Adrenal gland (tissue), 12 donors: ENCODE results near the gene LRRK1. TPM values are rescaled to one million over a fixed set of nuclear protein-coding genes. Genes with fewer than 3 reads are reported as not detected.
A peak's percentile ranks its signal among the peaks of the same experiment; 100 is the strongest.

Experiments used
- DNase-seq, 7 donors: peaks; one replicate each; pipeline ENCODE4 v3.0.0-alpha.2; 2019 to 2020
- H3K27ac ChIP-seq, 5 donors: fragments of 200-600 bp; sonication (generic) in 4 of 5; 1 replicate in 3 of 5; 2 replicates in 2 of 5; pipeline versions ENCODE4 v1.5.1 to v1.8.0; 2016 to 2020; ENCODE audit warnings: mild to moderate bottlenecking in 1 of 5
- H3K27me3 ChIP-seq: fragments of 200-600 bp; 2 replicates; pipeline ENCODE4 v1.8.0; 2021
- H3K36me3 ChIP-seq, 2 donors: fragments of 200-600 bp; replicated peaks in 1 of 2; 1 replicate in 1 of 2; 2 replicates in 1 of 2; pipeline versions ENCODE4 v1.5.1 to v1.8.0; 2018 to 2022
- H3K4me1 ChIP-seq, 2 donors: fragments of 200-600 bp; replicated peaks in 1 of 2; 1 replicate in 1 of 2; 2 replicates in 1 of 2; pipeline versions ENCODE4 v1.5.1 to v1.8.0; 2018 to 2021
- H3K4me3 ChIP-seq, 4 donors: fragments of 200-600 bp; sonication (generic) in 3 of 4; one replicate each; pipeline ENCODE4 v1.5.1; 2016 to 2018
- H3K9me3 ChIP-seq, 3 donors: fragments of 200-600 bp; sonication (generic) in 1 of 3; replicated peaks in 1 of 3; 1 replicate in 2 of 3; 2 replicates in 1 of 3; pipeline versions ENCODE4 v1.5.1 to v1.8.0; 2016 to 2021
- CTCF ChIP-seq, 6 experiments: fragments of 450-650 bp in 4 of 6; fragments of 200-600 bp in 2 of 6; sonication (generic) in 1 of 6; IDR thresholded peaks; 1 replicate in 5 of 6; 2 replicates in 1 of 6; pipeline versions ENCODE4 v1.5.1 to v1.8.0; 2016 to 2021; ENCODE audit warnings: antibody characterized with exemption in 6 of 6, mild to moderate bottlenecking in 2 of 6, moderate library complexity in 1 of 6
- POLR2A ChIP-seq, 2 donors: fragments of 450-650 bp; IDR thresholded peaks; one replicate each; pipeline ENCODE4 v1.6.1; 2017; ENCODE audit warnings: antibody characterized with exemption in 2 of 2, mild to moderate bottlenecking in 2 of 2, moderate library complexity in 1 of 2
- WGBS, 4 donors: extraction: QIAGEN DNeasy Blood & Tissue Kit in 2 of 4; methylation state at CpG; one replicate each; pipeline versions ENCODE4 v1.1.5 to v1.1.7; 2013 to 2017; 5-methylcytosine and 5-hydroxymethylcytosine counted together
- intact Hi-C, 2 donors: fragments of 100-400 bp; cut with DNase I; formaldehyde crosslinking; loops; one replicate each; pipeline versions ENCODE4 v1.14.1 to v1.15.0; 2022 to 2023
- polyA plus RNA-seq, 3 donors: library from polyadenylated mRNA; stranded (reverse); fragments of 200-250 nt in 2 of 3; fragments of 350-450 nt in 1 of 3; fragmentation: Illumina TruSeq in 1 of 3; extraction: RNeasy Lipid Tissue Mini Kit (QIAGEN cat#74804) in 1 of 3; gene quantifications; one replicate each; pipeline ENCODE4 v1.2.3, GENCODE V29; 2013 to 2014
- total RNA-seq, 9 donors: library from RNA; depleted of rRNA in 4 of 9; stranded (reverse); fragments of >200 nt in 4 of 9; fragments of 120-200 nt in 1 of 9; fragmentation: NEBNext Ultra II Directional in 1 of 9; extraction: Animal tissue kit (Norgen Biotek cat#: 25700) in 1 of 9; gene quantifications; one replicate each; pipeline versions ENCODE4 v1.1.0 to v1.2.4, GENCODE V29; 2013 to 2023
- donor health status: healthy with polysubstance abuse.
- donor health status: Bipolar disorder and iron deficiency.
- donor health status: DM: yes; HTN: yes; CAD: no.
- donor health status: DM: no; HTN: no; CAD: no.
- donor health status: DM: no; HTN: no; CAD: no.
- donor health status: DM: yes; HTN: yes; CAD: no.

Gene LRRK1
- total and polyA plus RNA-seq, 12 donors: 0.44 to 13.1 (median 7.7) TPM

GRCh38 chr15:100899601-100900000, 19.6 kb upstream of the LRRK1 start:
- no peak for DNase-seq
- no peaks in the 10 kb centered on the region for H3K27me3 ChIP-seq
- TF ChIP-seq POLR2A (IDR thresholded peaks at IDR 0.05) (no peak), CTCF (IDR thresholded peaks at IDR 0.05) (no peak)
- intact Hi-C loops: no loop called here
- 47 to 69% (median 55%) methylated on average over 4 to 5 of the region's 5 CpGs for WGBS, 4 donors
- H3K4me3 ChIP-seq: no peak overlapping the region
- no peaks in the 10 kb centered on the region for H3K36me3 ChIP-seq
- peaks cover 4 to 26% of the 10 kb centered on the region in 2 donors for H3K4me1 ChIP-seq
- no peaks in the 10 kb centered on the region for H3K9me3 ChIP-seq
- H3K27ac ChIP-seq: no peak overlapping the region

DNA sequence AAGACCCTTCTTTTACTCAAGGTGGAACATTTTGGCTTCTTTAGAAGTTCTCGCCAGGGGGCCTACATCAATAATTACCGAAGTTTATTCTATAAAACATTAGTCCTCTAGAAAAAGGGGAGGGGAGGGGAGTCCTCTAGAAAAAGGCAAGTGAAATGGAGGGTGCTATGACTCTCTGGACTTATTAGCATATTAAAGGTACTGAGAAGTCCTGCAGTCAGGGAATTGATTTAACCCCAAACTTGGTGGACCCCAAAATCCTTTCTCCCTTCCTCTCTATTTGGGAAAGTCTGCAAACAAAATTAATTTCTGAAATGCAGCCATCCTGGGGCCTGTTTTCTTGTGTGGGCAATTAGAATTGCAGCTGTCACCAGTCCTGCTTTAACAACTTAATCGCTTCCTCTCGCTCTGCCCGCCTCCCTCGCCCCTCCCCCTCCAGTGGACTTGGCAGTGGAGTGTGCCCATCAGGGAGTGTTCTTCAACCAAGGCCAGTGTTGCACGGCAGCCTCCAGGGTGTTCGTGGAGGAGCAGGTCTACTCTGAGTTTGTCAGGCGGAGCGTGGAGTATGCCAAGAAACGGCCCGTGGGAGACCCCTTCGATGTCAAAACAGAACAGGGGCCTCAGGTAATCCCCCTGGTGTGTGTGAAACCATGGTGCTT, 18.9 kb upstream of the LRRK1 start:
- H3K9me3 ChIP-seq: no peaks in the 10 kb centered on the region
- TF ChIP-seq CTCF (IDR thresholded peaks at IDR 0.05) (no peak), POLR2A (IDR thresholded peaks at IDR 0.05) (no peak)
- WGBS, 4 donors: 64 to 78% (median 70%) methylated on average over 13 of the region's 13 CpGs
- no peaks in the 10 kb centered on the region for H3K36me3 ChIP-seq
- intact Hi-C loops: no loop called here
- no peaks in the 10 kb centered on the region for H3K27me3 ChIP-seq
- no peak for DNase-seq
- H3K4me3 ChIP-seq: no peak overlapping the region
- peaks cover 4 to 26% of the 10 kb centered on the region in 2 donors for H3K4me1 ChIP-seq
- no peak overlapping the region for H3K27ac ChIP-seq

DNA sequence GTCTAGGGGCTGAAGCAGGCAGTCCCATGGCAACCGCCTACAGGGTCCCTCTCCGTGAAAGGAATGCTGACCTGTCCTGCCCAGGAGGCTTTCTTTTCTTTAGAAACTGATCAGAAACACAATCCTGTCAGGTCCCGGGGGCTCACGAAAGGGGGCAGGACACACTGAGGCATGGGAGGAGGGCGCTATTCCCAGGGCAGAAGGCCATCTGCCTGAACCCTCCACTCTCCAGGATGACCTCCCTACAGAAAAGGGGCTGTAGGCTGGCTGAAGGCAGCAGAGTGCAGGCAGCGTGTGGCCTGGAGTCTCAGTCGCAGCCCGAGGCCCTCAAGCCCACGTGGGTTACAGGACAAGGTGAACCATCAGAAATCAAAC, 18.4 kb upstream of the LRRK1 start:
- no peaks in the 10 kb centered on the region for H3K9me3 ChIP-seq
- TF ChIP-seq POLR2A (IDR thresholded peaks at IDR 0.05): no peak
- TF ChIP-seq CTCF (IDR thresholded peaks at IDR 0.05): no peak
- no peak overlapping the region for H3K4me3 ChIP-seq
- WGBS, 4 donors: 84 to 96% (median 87%) methylated on average over 6 to 9 of the region's 9 CpGs
- peak overlapping the region in 1 of 5 donors; percentile 92 for H3K27ac ChIP-seq
- intact Hi-C loops: no loop called here
- H3K27me3 ChIP-seq: no peaks in the 10 kb centered on the region
- no peaks in the 10 kb centered on the region for H3K36me3 ChIP-seq
- DNase-seq: no peak
- H3K4me1 ChIP-seq: peaks cover 4 to 26% of the 10 kb centered on the region in 2 donors

GRCh38 chr15:100901296-100901695, 17.9 kb upstream of the LRRK1 start:
- no peak for TF ChIP-seq POLR2A (IDR thresholded peaks at IDR 0.05)
- TF ChIP-seq CTCF (IDR thresholded peaks at IDR 0.05): no peak
- 63 to 80% (median 74%) methylated on average over 3 of the region's 3 CpGs for WGBS, 4 donors
- Histone ChIP-seq H3K9me3 (no peaks in the 10 kb centered on the region), H3K4me3 (no peak overlapping the region), H3K36me3 (peaks cover 0 to 5% of the 10 kb centered on the region in 2 donors), H3K27ac (peak overlapping the region in 2 of 5 donors; percentile 82 to 92), H3K4me1 (peaks cover 4 to 26% of the 10 kb centered on the region in 2 donors), H3K27me3 (no peaks in the 10 kb centered on the region)
- DNase-seq: no peak
- intact Hi-C loops: no loop called here
